ENCODE measurements around the gene SH3RF3.
A peak's percentile ranks its signal among the peaks of the same experiment; 100 is the strongest.

The SH3RF3 gene

GRCh38 chr2:109404681-109405080 lies 275.7 kb downstream of the SH3RF3 start:
- peaks cover 6% of the 10 kb centered on the region for H3K27me3 Mint-ChIP-seq (ENCODE audit: low read depth, poor library complexity)
- TF ChIP-seq CTCF (IDR thresholded peaks at IDR 0.05), result no peak
- H3K27ac Mint-ChIP-seq, result no peak overlapping the region
- peaks cover 6% of the 10 kb centered on the region for H3K36me3 Mint-ChIP-seq (ENCODE audit: low read depth)
- no peaks in the 10 kb centered on the region for H3K9me3 Mint-ChIP-seq
- peaks cover 62% of the 10 kb centered on the region for H3K4me1 Mint-ChIP-seq
- DNase-seq, result no peak
- no peak overlapping the region for H3K4me3 Mint-ChIP-seq

GRCh38 chr2:109405873-109406272 lies 276.9 kb downstream of the SH3RF3 start:
- Mint-ChIP-seq H3K27ac (no peak overlapping the region), H3K9me3 (no peaks in the 10 kb centered on the region), H3K36me3 (ENCODE audit: low read depth) (no peaks in the 10 kb centered on the region), H3K4me3 (no peak overlapping the region), H3K4me1 (peaks cover 74% of the 10 kb centered on the region), H3K27me3 (ENCODE audit: low read depth, poor library complexity) (no peaks in the 10 kb centered on the region)
- TF ChIP-seq CTCF (IDR thresholded peaks at IDR 0.05), result no peak
- DNase-seq, result no peak

GRCh38 chr2:109406301-109406700 lies 277.3 kb downstream of the SH3RF3 start:
- H3K4me1 Mint-ChIP-seq, result peaks cover 78% of the 10 kb centered on the region
- TF ChIP-seq CTCF (IDR thresholded peaks at IDR 0.05), result no peak
- H3K27me3 Mint-ChIP-seq (ENCODE audit: low read depth, poor library complexity), result no peaks in the 10 kb centered on the region
- no peak for DNase-seq
- no peaks in the 10 kb centered on the region for H3K36me3 Mint-ChIP-seq (ENCODE audit: low read depth)
- no peak overlapping the region for H3K27ac Mint-ChIP-seq
- H3K4me3 Mint-ChIP-seq, result no peak overlapping the region
- no peaks in the 10 kb centered on the region for H3K9me3 Mint-ChIP-seq

GRCh38 chr2:109407276-109408042 lies 278.5 kb downstream of the SH3RF3 start:
- Mint-ChIP-seq H3K27me3 (ENCODE audit: low read depth, poor library complexity) (no peaks in the 10 kb centered on the region), H3K36me3 (ENCODE audit: low read depth) (no peaks in the 10 kb centered on the region), H3K4me3 (no peak overlapping the region), H3K4me1 (peaks cover 79% of the 10 kb centered on the region), H3K27ac (no peak overlapping the region), H3K9me3 (no peaks in the 10 kb centered on the region)
- DNase-seq, result no peak
- no peak for TF ChIP-seq CTCF (IDR thresholded peaks at IDR 0.05)

DNA sequence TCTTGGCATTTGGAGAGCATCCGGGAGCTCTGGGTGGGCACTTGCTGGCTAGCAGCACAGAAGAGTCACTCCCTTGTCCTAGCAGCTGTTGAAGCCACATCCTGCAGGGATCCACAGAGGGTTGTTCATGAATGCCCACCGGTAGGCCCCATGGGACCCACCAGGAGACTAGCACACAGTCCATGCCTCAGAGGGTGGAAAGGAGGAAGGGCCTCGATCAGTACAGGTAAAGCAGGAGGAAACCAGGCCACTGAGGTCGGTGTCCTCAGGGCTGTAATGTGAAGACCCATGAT lies 279.0 kb downstream of the SH3RF3 start:
- Mint-ChIP-seq H3K27me3 (ENCODE audit: low read depth, poor library complexity) (no peaks in the 10 kb centered on the region), H3K27ac (no peak overlapping the region), H3K36me3 (ENCODE audit: low read depth) (no peaks in the 10 kb centered on the region), H3K4me1 (peaks cover 74% of the 10 kb centered on the region), H3K4me3 (no peak overlapping the region), H3K9me3 (no peaks in the 10 kb centered on the region)
- DNase-seq, result no peak
- no peak for TF ChIP-seq CTCF (IDR thresholded peaks at IDR 0.05)

- Mint-ChIP-seq H3K4me3 (peak overlapping the region; percentile 61), H3K4me1 (peaks cover 65% of the 10 kb centered on the region), H3K27ac (peak overlapping the region; percentile 90), H3K36me3 (ENCODE audit: low read depth) (no peaks in the 10 kb centered on the region), H3K27me3 (ENCODE audit: low read depth, poor library complexity) (no peaks in the 10 kb centered on the region), H3K9me3 (no peaks in the 10 kb centered on the region)
- TF ChIP-seq CTCF (IDR thresholded peaks at IDR 0.05), result no peak
- DNase-seq, result peak; percentile 32
Observed at GRCh38 chr2:109409321-109410038, 280.5 kb downstream of the SH3RF3 start.
